ENCODE results near the gene MEG3. TPM values are rescaled to one million over a fixed set of nuclear protein-coding genes. Genes with fewer than 3 reads are reported as not detected.

The MEG3 gene
- total and polyA plus RNA-seq, 9 of the 15 experiments (the other 6 are each of a cell fraction or from before 2014, with no cell fraction given): 0.10 to 5.3 (median 1.0) TPM; not detected in 1

GRCh38 chr14:100909439-100909838 lies 83.5 kb downstream of the MEG3 start (continued):
- TF ChIP-seq CREB5 (CRISPR knock-in tag; IDR thresholded peaks at IDR 0.05): no peak
- no peak for TF ChIP-seq STAG1 (CRISPR knock-in tag; IDR thresholded peaks at IDR 0.05; ENCODE audit: borderline replicate concordance)
- no peak for TF ChIP-seq PURB (CRISPR knock-in tag; IDR thresholded peaks at IDR 0.05; ENCODE audit: low read depth)

MicroRNAs encoded within 50 kb of the gene (microRNA counts, 767-probe panel; counts per million panel counts)
- microRNA hsa-miR-127-3p (not detected), microRNA hsa-miR-127-5p (not detected), microRNA hsa-miR-136-5p (not detected), microRNA hsa-miR-337-3p (870 counts per million, percentile 17 among the panel's probes with 10 or more counts), microRNA hsa-miR-337-5p (not detected), microRNA hsa-miR-431-5p (499 counts per million, percentile 9 among the panel's probes with 10 or more counts), microRNA hsa-miR-432-5p (499 counts per million, percentile 9 among the panel's probes with 10 or more counts), microRNA hsa-miR-433 (not detected), microRNA hsa-miR-493-3p (not detected), microRNA hsa-miR-665 (not detected), microRNA hsa-miR-770-5p (not detected)

Small RNAs within 50 kb of the gene (microRNA-seq; reads per million reads assigned to microRNA genes)
- gene MIR127 (ENCODE audit: borderline microRNAs expressed) (30.5 reads per million, percentile 69 among the genes with 10 or more reads in this experiment), gene MIR136 (ENCODE audit: borderline microRNAs expressed) (1.6 reads per million, percentile 21 among the genes with 10 or more reads in this experiment), gene MIR2392 (ENCODE audit: borderline microRNAs expressed) (not detected), gene MIR337 (ENCODE audit: borderline microRNAs expressed) (11.3 reads per million, percentile 58 among the genes with 10 or more reads in this experiment), gene MIR431 (ENCODE audit: borderline microRNAs expressed) (4.4 reads per million, percentile 43 among the genes with 10 or more reads in this experiment), gene MIR432 (ENCODE audit: borderline microRNAs expressed) (not detected), gene MIR433 (ENCODE audit: borderline microRNAs expressed) (0.64 reads per million), gene MIR493 (ENCODE audit: borderline microRNAs expressed) (5.3 reads per million, percentile 48 among the genes with 10 or more reads in this experiment), gene MIR665 (ENCODE audit: borderline microRNAs expressed) (not detected)

Small RNAs within 50 kb of the gene (small RNA-seq; reads per million reads assigned to genes)
- gene AL117190.3 (not detected), gene MIR127 (not detected), gene MIR136 (not detected), gene MIR2392 (not detected), gene MIR337 (0.15 reads per million), gene MIR431 (not detected), gene MIR432 (not detected), gene MIR433 (not detected), gene MIR493 (3.1 reads per million, percentile 88 among the genes with 10 or more reads in this experiment), gene RF01928 (not detected), gene RF02145 (not detected), gene SNORD112 (not detected)

Other genes starting within 250 kb of the MEG3 start
- 0.20 and 0.68 TPM in 2 replicates for gene BEGAIN, start 238.7 kb upstream of the MEG3 start, total RNA-seq (2014; rRNA removed)
- gene BEGAIN, start 238.7 kb upstream of the MEG3 start, total RNA-seq (2014; rRNA removed; fragmentation: Illumina TruSeq; extraction: Trizol): 0.10 TPM in 1 of 2 replicates, not detected in the other
- 0.11 and 0.40 TPM in 2 replicates for gene BEGAIN, start 238.7 kb upstream of the MEG3 start, total RNA-seq (2015; rRNA removed; fragmentation: Illumina TruSeq; extraction: Trizol)
- gene BEGAIN, start 238.7 kb upstream of the MEG3 start, total RNA-seq (2021): 0.55 and 1.1 TPM in 2 replicates
- 0.54 and 1.4 TPM in 2 replicates for gene BEGAIN, start 238.7 kb upstream of the MEG3 start, polyA plus RNA-seq (2011; rRNA removed)
- gene BEGAIN, start 238.7 kb upstream of the MEG3 start, polyA plus RNA-seq (2014; fragmentation: Illumina TruSeq; extraction: Trizol): 0.07 and 0.50 TPM in 2 replicates
- not detected for gene BEGAIN, start 238.7 kb upstream of the MEG3 start, polyA plus RNA-seq (2014; fragmentation: Nextera tagmentation; extraction: Ambion mirVana)
- 0.62 and 1.7 TPM in 2 replicates for gene BEGAIN, start 238.7 kb upstream of the MEG3 start, polyA plus RNA-seq (2014; rRNA removed)
- 11.8 and 12.5 TPM in 2 replicates for gene DLK1, start 99.2 kb upstream of the MEG3 start, total RNA-seq (2014; rRNA removed)
- gene DLK1, start 99.2 kb upstream of the MEG3 start, total RNA-seq (2014; rRNA removed; fragmentation: Illumina TruSeq; extraction: Trizol): 3.9 and 5.6 TPM in 2 replicates
- 17.6 and 20.2 TPM in 2 replicates for gene DLK1, start 99.2 kb upstream of the MEG3 start, total RNA-seq (2015; rRNA removed; fragmentation: Illumina TruSeq; extraction: Trizol)
- 44.2 and 48.3 TPM in 2 replicates for gene DLK1, start 99.2 kb upstream of the MEG3 start, total RNA-seq (2021)
- 97.2 and 430 TPM in 2 replicates for gene DLK1, start 99.2 kb upstream of the MEG3 start, polyA plus RNA-seq (2011; rRNA removed)
- 15.3 and 36.5 TPM in 2 replicates for gene DLK1, start 99.2 kb upstream of the MEG3 start, polyA plus RNA-seq (2014; fragmentation: Illumina TruSeq; extraction: Trizol)
- gene DLK1, start 99.2 kb upstream of the MEG3 start, polyA plus RNA-seq (2014; fragmentation: Nextera tagmentation; extraction: Ambion mirVana): 1 to 10 TPM; 4.4 to 4.7 TPM
- 21.4 and 27.5 TPM in 2 replicates for gene DLK1, start 99.2 kb upstream of the MEG3 start, polyA plus RNA-seq (2014; rRNA removed)
- not detected in 2 replicates for gene RTL1, start 77.6 kb downstream of the MEG3 start, total RNA-seq (2014; rRNA removed)
- gene RTL1, start 77.6 kb downstream of the MEG3 start, total RNA-seq (2014; rRNA removed; fragmentation: Illumina TruSeq; extraction: Trizol): not detected in 2 replicates
- not detected in 2 replicates for gene RTL1, start 77.6 kb downstream of the MEG3 start, total RNA-seq (2015; rRNA removed; fragmentation: Illumina TruSeq; extraction: Trizol)
- gene RTL1, start 77.6 kb downstream of the MEG3 start, total RNA-seq (2021): not detected in 2 replicates
- not detected in 2 replicates for gene RTL1, start 77.6 kb downstream of the MEG3 start, polyA plus RNA-seq (2011; rRNA removed)
- not detected in 2 replicates for gene RTL1, start 77.6 kb downstream of the MEG3 start, polyA plus RNA-seq (2014; fragmentation: Illumina TruSeq; extraction: Trizol)
- not detected for gene RTL1, start 77.6 kb downstream of the MEG3 start, polyA plus RNA-seq (2014; fragmentation: Nextera tagmentation; extraction: Ambion mirVana)
- gene RTL1, start 77.6 kb downstream of the MEG3 start, polyA plus RNA-seq (2014; rRNA removed): not detected in 2 replicates

All from K562 (cell line).